Liver (tissue), 9 donors: ENCODE data around the gene IKBIP. TPM values are rescaled to one million over a fixed set of nuclear protein-coding genes. Genes with fewer than 3 reads are reported as not detected.

Experiments
- DNase-seq: peaks from one replicate; pipeline ENCODE4 v3.0.0-alpha.2; 2017; ENCODE audit warnings: low spot score
- H3K27ac ChIP-seq, 2 donors: one replicate each; pipeline ENCODE4 v1.7.0; 2013; ENCODE audit warnings: inconsistent platforms in 2 of 2, low read length in 2 of 2, control low read depth in 1 of 2, low read depth in 1 of 2, mild to moderate bottlenecking in 1 of 2
- H3K27me3 ChIP-seq, 4 donors: one replicate each; pipeline versions ENCODE4 v1.6.1 to v1.7.0; 2013; ENCODE audit warnings: low read length in 3 of 4, inconsistent platforms in 1 of 4, mild to moderate bottlenecking in 1 of 4, moderate library complexity in 1 of 4; ENCODE audit not compliant: control insufficient read depth in 4 of 4, insufficient read depth in 4 of 4
- H3K36me3 ChIP-seq, 4 donors: one replicate each; pipeline versions ENCODE4 v1.6.1 to v1.7.0; 2013; ENCODE audit warnings: low read length in 3 of 4, mild to moderate bottlenecking in 3 of 4, low read depth in 1 of 4, moderate library complexity in 1 of 4; ENCODE audit not compliant: control insufficient read depth in 4 of 4, insufficient read depth in 3 of 4
- H3K4me1 ChIP-seq, 4 donors: one replicate each; pipeline versions ENCODE4 v1.6.1 to v1.7.0; 2013; ENCODE audit warnings: low read length in 3 of 4, mild to moderate bottlenecking in 3 of 4, moderate library complexity in 1 of 4; ENCODE audit not compliant: control insufficient read depth in 4 of 4, insufficient read depth in 4 of 4
- H3K4me3 ChIP-seq, 3 donors: one replicate each; pipeline versions ENCODE4 v1.6.1 to v1.7.0; 2013; ENCODE audit warnings: low read length in 3 of 3, control low read depth in 1 of 3, low read depth in 1 of 3, mild to moderate bottlenecking in 1 of 3
- H3K9ac ChIP-seq, 2 donors: one replicate each; pipeline ENCODE4 v1.7.0; 2013; ENCODE audit warnings: low read length in 2 of 2, mild to moderate bottlenecking in 2 of 2, moderate library complexity in 2 of 2, control low read depth in 1 of 2, low read depth in 1 of 2
- H3K9me3 ChIP-seq, 4 donors: one replicate each; pipeline versions ENCODE4 v1.6.1 to v1.7.0; 2013; ENCODE audit warnings: low read length in 3 of 4; ENCODE audit not compliant: control insufficient read depth in 4 of 4
- EGR1 ChIP-seq, 2 donors: IDR thresholded peaks; 2 replicates each; pipeline ENCODE4 v1.6.1; 2016 to 2018; ENCODE audit warnings: antibody characterized with exemption in 2 of 2, low read depth in 2 of 2
- FOXA1 ChIP-seq: IDR thresholded peaks from 2 replicates; pipeline ENCODE4 v1.6.1; 2016; ENCODE audit warnings: antibody characterized with exemption
- FOXA2 ChIP-seq: IDR thresholded peaks from 2 replicates; pipeline ENCODE4 v1.6.1; 2016; ENCODE audit warnings: antibody characterized with exemption
- HNF4G ChIP-seq: IDR thresholded peaks from 2 replicates; pipeline ENCODE4 v1.6.1; 2016; ENCODE audit warnings: antibody characterized with exemption
- JUND ChIP-seq, 2 donors: IDR thresholded peaks; 2 replicates each; pipeline ENCODE4 v1.6.1; 2016; ENCODE audit warnings: antibody characterized with exemption in 2 of 2
- MAX ChIP-seq: IDR thresholded peaks from 2 replicates; pipeline ENCODE4 v1.6.1; 2016; ENCODE audit warnings: antibody characterized with exemption
- RAD21 ChIP-seq, 2 donors: IDR thresholded peaks; 2 replicates each; pipeline ENCODE4 v1.6.1; 2016; ENCODE audit warnings: antibody characterized with exemption in 2 of 2, mild to moderate bottlenecking in 2 of 2
- REST ChIP-seq: IDR thresholded peaks from 2 replicates; pipeline ENCODE4 v1.6.1; 2016; ENCODE audit warnings: antibody characterized with exemption, mild to moderate bottlenecking
- RXRA ChIP-seq, 2 donors: IDR thresholded peaks; 2 replicates each; pipeline ENCODE4 v1.6.1; 2017 to 2018; ENCODE audit warnings: antibody characterized with exemption in 2 of 2, mild to moderate bottlenecking in 1 of 2
- SP1 ChIP-seq: IDR thresholded peaks from 2 replicates; pipeline ENCODE4 v1.6.1; 2018; ENCODE audit warnings: antibody characterized with exemption, mild to moderate bottlenecking
- TAF1 ChIP-seq: conservative IDR thresholded peaks from 2 replicates; pipeline ENCODE4 v1.6.1; 2016; ENCODE audit warnings: antibody characterized with exemption, mild to moderate bottlenecking
- YY1 ChIP-seq: IDR thresholded peaks from 2 replicates; pipeline ENCODE4 v1.6.1; 2016; ENCODE audit warnings: antibody characterized with exemption, mild to moderate bottlenecking
- WGBS: extraction: QIAGEN DNeasy Blood & Tissue Kit; methylation state at CpG from one replicate; pipeline ENCODE4 v1.1.7; 2013; 5-methylcytosine and 5-hydroxymethylcytosine counted together
- polyA plus RNA-seq, 2 donors: library from polyadenylated mRNA; stranded (reverse) in 1 of 2; unstranded in 1 of 2; fragments of 200-250 nt in 1 of 2; fragments of >200 nt in 1 of 2; fragmentation: Nextera tagmentation in 1 of 2; extraction: Ambion mirVana in 1 of 2; gene quantifications; one replicate each; pipeline versions ENCODE4 v1.2.1 to v1.2.3, GENCODE V29; 2013 to 2015
- total RNA-seq, 2 donors: library from RNA; depleted of rRNA; stranded (reverse); fragments of >200 nt; gene quantifications; one replicate each; pipeline ENCODE4 v1.2.3, GENCODE V29; 2014
- TF ChIP-seq, protein P1 (sequence below): IDR thresholded peaks from 2 replicates; pipeline ENCODE4 v1.6.1; 2016; ENCODE audit warnings: antibody characterized with exemption
- TF ChIP-seq, protein P2 (sequence below): IDR thresholded peaks from 2 replicates; pipeline ENCODE4 v1.6.1; 2016; ENCODE audit warnings: antibody characterized with exemption
- TF ChIP-seq, protein P3 (sequence below): fragments of 150-350 bp; IDR thresholded peaks from 2 replicates; pipeline ENCODE4 v1.5.1; 2017; ENCODE audit warnings: improper control_type of control experiment, low read depth, low read length; ENCODE audit not compliant: missing input control
- donor health status: healthy.
- donor health status: healthy.
- donor health status: healthy.
- donor health status: healthy.
- donor health status: healthy.

IKBIP gene
- total and polyA plus RNA-seq, 4 donors, result 4.7 to 10.5 (median 6.3) TPM

DNA sequence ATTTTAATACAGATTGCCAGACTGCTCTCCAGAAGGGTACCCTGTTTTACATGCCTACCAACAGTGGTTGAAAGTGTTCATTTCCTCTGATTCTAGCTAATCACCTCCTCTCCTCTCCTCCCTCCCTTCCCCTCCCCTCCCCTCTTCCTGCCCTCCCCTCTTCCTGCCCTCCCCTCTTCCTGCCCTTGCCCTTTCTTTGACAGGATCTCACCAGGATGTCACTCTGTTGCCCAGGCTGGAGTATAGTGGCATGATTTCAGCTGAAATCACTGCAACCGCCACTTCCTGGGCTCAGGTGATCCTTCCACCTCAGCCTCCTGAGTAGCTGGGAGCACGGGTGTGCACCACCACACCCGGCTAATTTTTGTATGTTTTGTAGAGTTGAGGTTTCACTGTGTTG, 25.2 kb upstream of the IKBIP start:
- DNase-seq, result no peak
- peaks cover 4 to 16% (median 13%) of the 10 kb centered on the region in 4 donors for H3K36me3 ChIP-seq

DNA sequence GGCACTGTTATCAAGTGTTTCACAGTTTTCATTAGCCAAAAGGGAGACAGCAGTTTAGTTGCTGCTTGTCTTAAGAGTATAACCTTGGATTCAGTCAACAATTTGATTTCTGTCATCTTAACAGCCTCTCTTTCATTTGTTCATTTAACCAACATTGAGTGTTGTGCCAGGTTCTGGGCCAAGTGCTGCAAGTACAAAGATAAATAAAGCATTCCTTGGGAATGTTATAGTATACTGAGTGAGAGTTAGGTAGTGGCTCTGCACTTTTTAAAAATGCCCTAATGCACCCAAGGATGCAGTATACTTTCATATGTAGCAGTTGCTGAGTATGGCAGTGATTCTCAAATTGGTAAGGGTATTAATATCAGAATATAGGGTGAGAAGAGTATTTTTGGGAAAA, 15.9 kb upstream of the IKBIP start:
- no peaks in the 10 kb centered on the region for H3K27me3 ChIP-seq
- H3K9ac ChIP-seq, result no peak overlapping the region
- H3K4me1 ChIP-seq, result no peaks in the 10 kb centered on the region
- H3K36me3 ChIP-seq, result peaks cover 3 to 27% (median 17%) of the 10 kb centered on the region in 4 donors
- no peaks in the 10 kb centered on the region for H3K9me3 ChIP-seq
- no peak overlapping the region for H3K4me3 ChIP-seq
- DNase-seq, result no peak
- no peak overlapping the region for H3K27ac ChIP-seq
- TF ChIP-seq JUND (IDR thresholded peaks at IDR 0.05), result no peak
- no peak for TF ChIP-seq MAX
- TF ChIP-seq EGR1 (IDR thresholded peaks at IDR 0.05; ENCODE audit: low read depth in 2 of 2), result no peak
- TF ChIP-seq YY1, result no peak
- TF ChIP-seq REST, result no peak
- no peak for TF ChIP-seq RXRA (IDR thresholded peaks at IDR 0.05)
- no peak for TF ChIP-seq HNF4G
- no peak for TF ChIP-seq SP1
- no peak for TF ChIP-seq RAD21 (IDR thresholded peaks at IDR 0.05)
- no peak for TF ChIP-seq TAF1
- TF ChIP-seq, protein P1, sequence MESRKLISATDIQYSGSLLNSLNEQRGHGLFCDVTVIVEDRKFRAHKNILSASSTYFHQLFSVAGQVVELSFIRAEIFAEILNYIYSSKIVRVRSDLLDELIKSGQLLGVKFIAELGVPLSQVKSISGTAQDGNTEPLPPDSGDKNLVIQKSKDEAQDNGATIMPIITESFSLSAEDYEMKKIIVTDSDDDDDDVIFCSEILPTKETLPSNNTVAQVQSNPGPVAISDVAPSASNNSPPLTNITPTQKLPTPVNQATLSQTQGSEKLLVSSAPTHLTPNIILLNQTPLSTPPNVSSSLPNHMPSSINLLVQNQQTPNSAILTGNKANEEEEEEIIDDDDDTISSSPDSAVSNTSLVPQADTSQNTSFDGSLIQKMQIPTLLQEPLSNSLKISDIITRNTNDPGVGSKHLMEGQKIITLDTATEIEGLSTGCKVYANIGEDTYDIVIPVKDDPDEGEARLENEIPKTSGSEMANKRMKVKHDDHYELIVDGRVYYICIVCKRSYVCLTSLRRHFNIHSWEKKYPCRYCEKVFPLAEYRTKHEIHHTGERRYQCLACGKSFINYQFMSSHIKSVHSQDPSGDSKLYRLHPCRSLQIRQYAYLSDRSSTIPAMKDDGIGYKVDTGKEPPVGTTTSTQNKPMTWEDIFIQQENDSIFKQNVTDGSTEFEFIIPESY, result no peak

More for the DNA sequence above, 25.2 kb upstream of the IKBIP start:
- no peak overlapping the region for H3K4me3 ChIP-seq
- H3K9ac ChIP-seq, result no peak overlapping the region
- H3K4me1 ChIP-seq, result peaks cover 0 to 3% (median 1%) of the 10 kb centered on the region in 4 donors
- TF ChIP-seq FOXA2 (no peak), RXRA (IDR thresholded peaks at IDR 0.05) (no peak), FOXA1 (no peak)
- TF ChIP-seq, protein P1, result no peak
- TF ChIP-seq, protein P2, sequence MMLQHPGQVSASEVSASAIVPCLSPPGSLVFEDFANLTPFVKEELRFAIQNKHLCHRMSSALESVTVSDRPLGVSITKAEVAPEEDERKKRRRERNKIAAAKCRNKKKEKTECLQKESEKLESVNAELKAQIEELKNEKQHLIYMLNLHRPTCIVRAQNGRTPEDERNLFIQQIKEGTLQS, result no peak
- TF ChIP-seq, protein P3, sequence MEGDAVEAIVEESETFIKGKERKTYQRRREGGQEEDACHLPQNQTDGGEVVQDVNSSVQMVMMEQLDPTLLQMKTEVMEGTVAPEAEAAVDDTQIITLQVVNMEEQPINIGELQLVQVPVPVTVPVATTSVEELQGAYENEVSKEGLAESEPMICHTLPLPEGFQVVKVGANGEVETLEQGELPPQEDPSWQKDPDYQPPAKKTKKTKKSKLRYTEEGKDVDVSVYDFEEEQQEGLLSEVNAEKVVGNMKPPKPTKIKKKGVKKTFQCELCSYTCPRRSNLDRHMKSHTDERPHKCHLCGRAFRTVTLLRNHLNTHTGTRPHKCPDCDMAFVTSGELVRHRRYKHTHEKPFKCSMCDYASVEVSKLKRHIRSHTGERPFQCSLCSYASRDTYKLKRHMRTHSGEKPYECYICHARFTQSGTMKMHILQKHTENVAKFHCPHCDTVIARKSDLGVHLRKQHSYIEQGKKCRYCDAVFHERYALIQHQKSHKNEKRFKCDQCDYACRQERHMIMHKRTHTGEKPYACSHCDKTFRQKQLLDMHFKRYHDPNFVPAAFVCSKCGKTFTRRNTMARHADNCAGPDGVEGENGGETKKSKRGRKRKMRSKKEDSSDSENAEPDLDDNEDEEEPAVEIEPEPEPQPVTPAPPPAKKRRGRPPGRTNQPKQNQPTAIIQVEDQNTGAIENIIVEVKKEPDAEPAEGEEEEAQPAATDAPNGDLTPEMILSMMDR, result no peak
- 91% methylated on average over 3 of the region's 3 CpGs for WGBS
- no peaks in the 10 kb centered on the region for H3K27me3 ChIP-seq
- H3K27ac ChIP-seq, result no peak overlapping the region
- H3K9me3 ChIP-seq, result no peaks in the 10 kb centered on the region
